KOPT-K1 (cell line): Measurements from ENCODE around the gene CMTM1.
"Not testable (repeated sequence)": the region's sequence is repeated elsewhere in the genome, so short reads cannot be mapped to it uniquely, and the experiment has no call there.

Experiments
- H3K27ac ChIP-seq: fragments of 200-600 bp; sonication (generic); 2 replicates; pipeline ENCODE4 v1.5.1; 2016; ENCODE audit warnings: antibody characterized with exemption, mild to moderate bottlenecking, low read depth, low read length; ENCODE audit not compliant: poor library complexity, severe bottlenecking
- H3K36me3 ChIP-seq: fragments of 200-600 bp; sonication (generic); 2 replicates; pipeline ENCODE4 v1.5.1; 2017; ENCODE audit warnings: antibody characterized with exemption, mild to moderate bottlenecking, low read length, moderate library complexity; ENCODE audit not compliant: insufficient read depth
- H3K9me3 ChIP-seq: fragments of 200-600 bp; sonication (generic); 2 replicates; pipeline ENCODE4 v1.5.1; 2017; ENCODE audit warnings: antibody characterized with exemption, low read length, mild to moderate bottlenecking; ENCODE audit not compliant: insufficient read depth, poor library complexity, severe bottlenecking

The CMTM1 gene

DNA sequence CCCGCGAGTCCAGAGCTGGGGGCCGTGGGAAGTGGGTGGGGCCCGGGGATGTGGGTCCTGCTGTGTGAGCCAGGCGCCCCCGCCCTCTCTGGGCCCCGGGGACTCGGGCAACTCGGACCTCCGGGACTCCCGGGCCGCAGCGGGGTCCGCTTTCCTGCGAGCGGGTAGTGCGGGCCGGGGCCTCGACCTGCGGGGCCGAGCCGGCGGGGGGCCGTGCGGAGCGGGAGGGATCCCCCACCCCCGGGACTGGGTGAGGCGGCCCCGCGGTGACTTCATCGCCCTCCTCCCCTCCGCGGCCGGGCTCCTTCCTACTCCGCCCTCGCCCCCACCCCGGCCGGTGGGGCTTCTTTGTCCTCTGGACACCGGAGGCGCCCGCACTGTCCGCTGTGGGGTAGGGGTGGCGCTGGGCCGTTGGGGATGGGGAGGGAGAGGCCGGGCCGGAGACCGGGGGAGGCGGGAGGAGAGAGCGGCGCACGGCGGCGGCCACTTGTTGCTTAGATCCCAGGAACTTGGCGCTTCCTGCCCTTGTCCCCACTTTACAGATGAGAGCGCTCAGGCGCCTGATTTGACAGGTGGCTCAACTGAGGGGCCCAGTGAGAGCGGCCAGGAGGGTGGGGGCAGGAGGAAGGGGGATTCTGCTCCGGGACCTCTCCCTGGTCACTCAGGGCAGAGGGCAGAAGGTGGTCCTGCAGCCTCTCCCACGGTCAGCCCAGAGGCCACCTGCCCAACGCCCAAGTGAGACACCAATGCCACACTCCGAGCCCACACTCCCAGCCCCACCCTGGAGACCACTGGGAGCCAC lies 39.1 kb downstream of the CMTM1 start:
- peaks cover 15% of the 10 kb centered on the region for H3K9me3 ChIP-seq
- H3K27ac ChIP-seq, result peak overlapping the region; percentile 92
- peaks cover 41% of the 10 kb centered on the region for H3K36me3 ChIP-seq

DNA sequence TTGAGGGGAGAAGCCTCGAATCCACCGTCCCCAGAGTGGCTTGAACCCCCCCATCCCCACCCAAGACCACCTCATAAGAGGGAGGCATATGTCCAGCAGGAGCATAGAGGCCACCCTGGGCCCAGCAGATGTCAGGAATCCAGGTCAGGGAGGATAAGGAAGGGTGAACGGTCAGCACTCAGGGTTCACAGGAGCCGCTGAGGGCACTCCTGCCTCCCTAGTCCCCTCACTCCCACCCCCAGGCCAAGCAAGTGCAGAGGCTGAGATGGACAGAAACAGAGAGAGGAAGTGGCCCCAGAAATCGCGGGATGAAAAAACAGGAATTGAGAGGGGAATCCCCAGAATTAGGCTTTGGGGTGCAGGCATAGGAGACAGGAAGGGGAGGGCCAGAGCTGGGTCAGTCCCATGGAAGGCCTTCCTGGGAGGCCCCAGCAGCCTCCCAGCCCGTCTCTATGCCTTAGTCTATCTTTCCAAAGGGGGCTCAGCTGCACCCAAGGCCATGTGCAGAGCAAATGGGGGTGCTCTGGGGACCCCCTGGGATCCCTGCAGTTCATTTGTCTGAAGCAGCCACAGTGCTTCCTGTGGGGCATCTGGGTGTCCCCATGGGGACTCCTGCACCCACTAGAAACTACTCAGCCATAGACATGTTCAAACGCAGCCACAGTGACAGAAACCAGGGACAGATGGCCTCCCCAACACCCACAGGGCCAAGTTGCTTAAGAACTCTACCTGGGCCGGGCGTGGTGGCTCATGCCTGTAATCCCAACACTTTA lies 39.9 kb downstream of the CMTM1 start:
- Histone ChIP-seq H3K36me3 (peaks cover 49% of the 10 kb centered on the region), H3K27ac (peak overlapping the region; percentile 92), H3K9me3 (peaks cover 8% of the 10 kb centered on the region)

DNA sequence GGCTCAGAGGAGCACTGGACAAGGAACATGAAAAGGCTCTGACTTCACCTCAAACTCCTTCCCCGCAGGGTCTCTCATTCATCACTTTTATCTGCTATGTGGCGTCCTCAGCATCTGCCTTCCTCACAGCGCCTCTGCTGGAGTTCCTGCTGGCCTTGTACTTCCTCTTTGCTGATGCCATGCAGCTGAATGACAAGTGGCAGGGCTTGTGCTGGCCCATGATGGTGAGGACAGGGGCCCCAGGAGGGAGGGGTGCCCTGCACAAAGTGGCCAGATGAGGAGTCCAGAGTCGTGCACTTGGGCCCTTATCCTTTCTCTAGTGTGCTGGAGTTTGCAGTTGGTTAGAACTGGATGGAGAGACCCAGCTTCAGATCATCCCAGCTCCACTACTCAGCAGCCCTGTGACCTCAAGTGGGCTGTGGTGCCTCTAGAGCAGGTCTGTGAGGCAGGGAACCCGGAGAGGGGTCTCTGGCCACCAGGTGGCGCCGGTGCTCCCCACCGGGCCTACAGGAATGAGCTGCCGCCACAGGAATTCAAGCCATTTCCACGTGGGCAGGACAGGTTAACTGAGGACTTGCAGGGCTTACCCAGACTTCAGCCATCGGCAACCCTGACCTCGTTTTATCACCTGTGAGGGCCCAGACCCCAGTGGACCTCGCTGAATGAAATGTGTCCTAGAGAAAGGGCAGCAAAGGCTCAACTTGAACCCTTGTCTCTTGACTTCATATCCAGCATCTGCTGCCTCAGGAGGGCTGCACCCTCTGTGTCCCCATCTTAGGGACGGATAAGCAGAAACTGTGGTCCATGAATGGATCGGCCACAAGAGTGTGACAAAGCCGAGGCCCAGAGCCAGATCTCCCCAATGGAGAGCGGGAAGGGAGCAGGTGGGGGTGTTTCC lies 42.3 kb downstream of the CMTM1 start:
- Histone ChIP-seq H3K36me3 (peaks cover 73% of the 10 kb centered on the region), H3K9me3 (no peaks in the 10 kb centered on the region), H3K27ac (peak overlapping the region; percentile 1)

DNA sequence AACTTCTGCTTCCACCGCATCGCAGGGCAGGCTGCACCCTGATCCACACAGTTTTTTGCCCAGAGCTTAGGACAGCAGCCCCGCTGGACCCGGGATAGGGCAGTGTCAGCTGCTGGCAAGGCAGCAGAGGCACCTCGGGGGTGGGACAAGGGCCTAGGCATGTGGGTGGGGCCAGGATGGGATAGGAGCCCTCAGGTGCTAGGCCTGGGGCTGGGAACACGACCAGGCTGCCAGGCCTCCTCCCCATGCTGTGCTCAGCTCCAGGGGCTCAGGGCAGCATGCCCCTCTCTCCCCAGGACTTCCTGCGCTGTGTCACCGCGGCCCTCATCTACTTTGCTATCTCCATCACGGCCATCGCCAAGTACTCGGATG lies 42.9 kb downstream of the CMTM1 start:
- Histone ChIP-seq H3K27ac (no peak overlapping the region), H3K36me3 (peaks cover 78% of the 10 kb centered on the region), H3K9me3 (no peaks in the 10 kb centered on the region)

DNA sequence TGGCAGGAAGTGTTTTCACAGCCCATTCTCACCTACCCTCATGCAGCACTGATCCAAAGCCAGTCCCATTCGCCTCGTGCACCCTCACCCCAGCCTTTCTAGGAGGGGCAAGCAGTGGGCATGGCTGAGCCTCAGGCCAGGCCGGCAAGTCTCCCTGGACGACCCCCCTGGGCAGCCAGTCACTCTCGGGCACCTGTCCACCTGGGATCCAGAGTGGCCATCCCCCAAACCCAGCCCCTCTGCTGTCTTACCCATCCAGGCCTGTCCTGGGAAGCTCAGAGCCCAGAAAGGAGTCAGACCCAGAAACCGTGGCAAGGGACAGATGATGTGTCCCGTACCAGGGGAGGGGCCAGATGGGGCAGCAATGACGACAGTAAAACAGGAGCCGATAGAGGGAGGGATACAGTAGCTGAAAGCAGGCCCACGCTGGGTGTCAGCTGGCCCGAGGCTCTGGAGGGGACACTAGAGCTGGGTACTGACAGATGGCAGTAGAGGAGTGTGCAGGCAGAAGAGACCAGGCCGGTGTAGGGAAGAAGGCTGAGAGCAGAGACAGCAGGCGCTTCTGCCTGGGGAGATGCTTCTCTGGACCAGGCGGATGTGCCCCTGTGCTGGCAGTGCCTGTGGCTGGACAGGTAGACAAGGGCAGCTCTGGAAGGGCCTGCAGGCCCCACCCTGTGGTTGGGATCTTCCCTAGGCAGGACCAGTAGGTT lies 44.0 kb downstream of the CMTM1 start:
- Histone ChIP-seq H3K27ac (no peak overlapping the region), H3K9me3 (no peaks in the 10 kb centered on the region), H3K36me3 (peaks cover 90% of the 10 kb centered on the region)

DNA sequence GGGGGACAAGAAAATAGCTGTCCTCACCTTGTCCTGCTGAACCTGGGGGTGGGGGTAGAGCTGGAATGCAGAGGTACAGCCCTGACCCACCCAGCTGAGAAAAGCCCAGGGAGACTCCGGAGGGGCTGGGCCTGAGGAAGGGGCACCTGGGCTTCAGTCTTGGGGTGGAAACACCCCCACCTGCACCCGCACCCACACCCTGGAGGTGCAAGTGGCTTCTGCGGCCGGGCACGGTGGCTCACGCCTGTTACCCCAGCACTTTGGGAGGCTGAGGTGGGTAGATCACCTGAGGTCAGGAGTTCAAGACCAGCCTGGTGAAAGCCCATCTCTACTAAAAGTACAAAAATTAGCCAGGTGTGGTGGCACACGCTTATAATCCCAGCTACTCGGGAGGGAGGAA lies 45.7 kb downstream of the CMTM1 start:
- peaks cover 84% of the 10 kb centered on the region for H3K36me3 ChIP-seq
- H3K27ac ChIP-seq, H3K9me3 ChIP-seq: not testable (repeated sequence)

DNA sequence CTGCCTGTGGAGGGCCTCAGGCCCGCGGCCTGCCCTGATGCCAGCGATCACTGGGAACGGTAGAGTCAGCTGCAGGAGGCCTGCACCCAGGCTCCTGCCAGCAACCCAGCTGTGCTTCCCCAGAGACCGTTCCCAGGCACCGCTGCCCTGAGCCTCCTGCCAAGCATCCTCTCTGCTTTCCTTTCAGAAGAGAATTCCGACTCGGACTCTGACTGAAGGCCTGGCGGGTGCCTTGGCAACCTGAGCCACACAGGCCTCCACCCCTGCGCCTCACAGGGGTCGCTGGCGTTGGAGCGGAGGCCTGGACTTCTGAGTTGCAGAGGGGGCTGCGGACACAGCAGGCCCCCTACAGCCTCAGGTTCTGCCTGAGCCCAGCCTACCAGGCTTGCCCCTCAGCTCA lies 46.2 kb downstream of the CMTM1 start:
- Histone ChIP-seq H3K9me3 (no peaks in the 10 kb centered on the region), H3K27ac (no peak overlapping the region), H3K36me3 (peaks cover 79% of the 10 kb centered on the region)

DNA sequence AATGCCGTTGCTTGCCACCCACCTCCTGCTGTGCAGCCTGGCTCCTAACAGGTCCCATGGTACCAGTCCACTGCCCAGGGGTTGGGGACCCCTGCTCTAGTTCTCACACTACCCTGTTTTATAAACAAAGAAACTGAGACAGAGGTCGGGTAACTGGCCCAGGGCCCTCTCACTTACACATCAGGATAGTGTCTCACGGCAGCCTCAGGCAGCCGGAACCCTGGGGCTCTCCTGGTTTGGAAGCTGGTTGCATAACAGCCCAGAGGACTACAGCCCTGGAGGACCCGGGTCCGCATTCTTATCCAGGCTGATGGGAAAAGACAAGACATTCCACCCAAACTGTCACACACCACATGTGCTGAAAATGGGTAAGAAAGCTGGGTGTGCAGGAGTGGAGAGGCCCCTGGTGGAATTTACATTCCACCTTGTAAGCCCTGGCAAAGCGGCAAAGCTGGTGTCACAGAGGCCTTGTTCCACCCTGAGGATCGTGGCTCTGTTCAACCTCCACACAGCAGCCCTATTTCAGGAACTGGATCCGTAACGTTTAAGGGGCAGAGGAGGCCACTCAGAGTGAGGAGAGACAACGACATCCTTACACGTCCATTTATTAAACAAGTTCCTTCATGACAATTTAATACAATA lies 48.0 kb downstream of the CMTM1 start:
- Histone ChIP-seq H3K36me3 (peaks cover 61% of the 10 kb centered on the region), H3K27ac (no peak overlapping the region), H3K9me3 (no peaks in the 10 kb centered on the region)

DNA sequence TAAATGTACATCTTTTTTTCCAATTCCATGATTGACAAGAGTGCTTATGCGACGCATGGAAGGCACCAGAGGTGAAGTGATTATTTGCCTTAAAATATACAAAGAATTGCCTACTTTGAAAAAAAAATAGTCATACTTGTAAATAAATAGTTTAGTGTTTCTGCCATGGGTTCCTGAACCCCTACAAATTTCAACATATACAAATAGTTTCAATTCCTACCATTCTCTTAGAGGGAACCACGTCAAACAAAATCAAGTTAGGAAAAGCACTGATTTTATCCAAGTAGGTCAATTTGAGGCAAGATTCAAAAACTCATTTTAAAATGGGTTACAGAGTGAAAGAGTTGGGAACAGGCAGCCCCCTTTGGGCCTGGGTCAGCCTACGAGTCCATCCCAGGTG lies 49.9 kb downstream of the CMTM1 start:
- peaks cover 42% of the 10 kb centered on the region for H3K36me3 ChIP-seq
- no peak overlapping the region for H3K27ac ChIP-seq
- no peaks in the 10 kb centered on the region for H3K9me3 ChIP-seq

DNA sequence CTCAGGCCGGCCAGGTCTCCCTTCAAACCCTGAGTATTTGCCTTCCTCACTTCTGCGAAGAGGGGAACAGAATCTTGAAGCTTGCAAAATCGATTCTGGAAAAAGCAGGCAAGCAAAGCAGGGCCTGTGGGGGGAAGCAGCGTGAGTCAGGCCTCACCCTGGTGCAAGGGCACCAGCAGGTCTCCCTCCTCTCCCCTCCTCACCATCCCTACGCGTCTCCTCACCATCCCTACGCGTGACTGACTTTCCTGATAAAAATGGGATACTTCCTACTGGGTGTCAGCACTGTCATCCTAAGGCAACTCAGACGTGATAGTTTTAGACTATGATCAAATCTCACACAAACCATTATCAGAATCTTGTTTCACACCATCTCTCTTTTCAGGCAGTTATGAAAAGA lies 50.4 kb downstream of the CMTM1 start:
- H3K36me3 ChIP-seq, result peaks cover 38% of the 10 kb centered on the region
- no peak overlapping the region for H3K27ac ChIP-seq
- no peaks in the 10 kb centered on the region for H3K9me3 ChIP-seq

DNA sequence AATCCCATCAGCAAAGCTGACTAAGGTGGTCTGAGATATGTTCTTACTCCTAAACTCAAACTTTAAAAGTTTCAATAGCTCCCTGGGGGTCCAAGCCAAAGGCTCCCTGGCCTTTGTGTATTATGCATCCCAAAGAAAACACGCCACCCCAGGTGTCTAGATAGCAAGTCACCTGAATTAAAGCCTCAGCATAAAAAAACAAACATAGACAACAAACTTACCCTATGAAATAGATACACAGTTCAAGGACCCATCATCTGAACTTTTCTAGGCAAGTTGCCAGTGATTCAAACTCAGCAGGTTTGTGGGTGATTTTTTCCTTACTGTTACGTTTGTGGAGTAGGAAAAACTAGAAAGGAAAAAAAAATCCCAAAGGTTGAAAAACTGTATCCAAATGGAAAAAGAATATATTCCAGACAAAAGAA lies 50.8 kb downstream of the CMTM1 start:
- Histone ChIP-seq H3K36me3 (peaks cover 33% of the 10 kb centered on the region), H3K9me3 (no peaks in the 10 kb centered on the region), H3K27ac (no peak overlapping the region)

DNA sequence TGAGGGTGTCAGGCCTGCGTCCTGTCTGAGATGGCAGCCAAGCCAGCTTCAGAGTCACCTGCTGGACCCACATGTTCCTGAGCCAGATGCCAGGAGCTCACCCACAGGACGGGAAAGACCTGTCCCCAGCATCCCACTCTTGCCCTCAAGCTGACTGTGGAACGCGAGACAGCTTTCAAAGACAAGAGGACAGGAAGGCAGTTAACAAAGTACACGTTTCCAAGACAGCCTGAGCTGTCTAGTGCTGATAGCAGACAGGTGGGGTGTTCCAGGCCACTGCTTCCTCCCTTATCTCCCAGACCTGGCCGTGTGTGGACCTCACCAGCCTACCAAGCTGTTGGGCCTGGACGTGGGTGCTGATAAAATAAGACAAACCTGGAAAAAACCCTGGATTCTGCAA lies 51.5 kb downstream of the CMTM1 start:
- H3K27ac ChIP-seq, result no peak overlapping the region
- H3K9me3 ChIP-seq, result no peaks in the 10 kb centered on the region
- peaks cover 26% of the 10 kb centered on the region for H3K36me3 ChIP-seq

DNA sequence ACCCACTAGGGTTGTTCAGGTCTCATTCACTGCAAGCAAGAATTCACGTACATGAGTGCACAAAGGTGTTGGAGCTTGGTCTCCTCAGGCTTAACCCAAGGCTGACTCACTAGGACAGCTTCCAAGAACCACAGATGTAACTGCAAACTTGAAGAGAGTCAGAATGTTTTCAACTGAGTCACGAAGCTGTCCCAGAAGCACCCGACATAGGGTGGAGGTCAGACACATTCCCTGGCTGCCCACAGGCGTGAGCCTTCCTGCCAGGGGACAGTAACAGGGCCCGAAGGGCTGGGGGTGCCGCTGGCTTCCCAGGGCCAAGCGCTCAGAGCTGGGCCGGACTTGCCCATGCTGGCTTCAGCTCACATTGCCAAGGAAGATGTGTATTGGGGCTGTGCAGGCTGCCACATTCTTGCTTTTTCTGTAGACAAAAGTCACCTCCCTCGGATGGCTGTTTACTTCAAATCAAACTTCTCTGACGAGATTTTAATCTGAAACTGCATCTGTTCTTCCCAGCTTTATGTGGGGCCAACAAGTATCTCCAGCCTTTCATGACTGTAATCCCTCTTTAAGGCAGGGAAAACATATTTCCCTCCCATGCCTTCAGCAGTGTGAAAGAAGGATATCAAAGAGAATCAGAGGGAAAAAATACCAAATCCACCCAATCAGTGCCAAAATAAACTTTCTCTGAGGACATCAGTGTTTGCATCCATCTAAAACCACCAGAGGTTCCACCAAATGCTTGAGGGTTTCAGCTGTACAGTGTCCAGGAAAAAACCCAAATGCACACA lies 52.5 kb downstream of the CMTM1 start:
- peaks cover 16% of the 10 kb centered on the region for H3K36me3 ChIP-seq
- no peaks in the 10 kb centered on the region for H3K9me3 ChIP-seq
- no peak overlapping the region for H3K27ac ChIP-seq
